Measurements from ENCODE around the gene RAPGEF2.

RAPGEF2 gene

GRCh38 chr4:159193046-159193620 lies 90.3 kb downstream of the RAPGEF2 start:
- 0 out of 2 replicates have a peak, but pooled peaks cover under 1% of the 10 kb centered on the region for H3K4me1 ChIP-seq (ENCODE audit: control insufficient read depth, insufficient read depth, low read length)
- no peak overlapping the region for H3K27ac ChIP-seq (ENCODE audit: extremely low read depth, low read depth, low read length)
- H3K9me3 ChIP-seq (ENCODE audit: control insufficient read depth, insufficient read depth, low read depth, low read length), result no peaks in the 10 kb centered on the region
- CTCF ChIA-PET, result interaction anchor here (0.6 to 1.4 kb wide), 3 partner anchors 10 to 331 kb away, joined by 3 to 4 read pairs (median 4); no protein-coding TSS in a partner anchor
- POLR2A ChIA-PET, result no interaction called here
- no peaks in the 10 kb centered on the region; a peak in 1 of 3 replicates for H3K36me3 ChIP-seq (ENCODE audit: control insufficient read depth in 2 of 2, insufficient read depth in 1 of 2, low read length in 2 of 2)
- TF ChIP-seq, protein P1, sequence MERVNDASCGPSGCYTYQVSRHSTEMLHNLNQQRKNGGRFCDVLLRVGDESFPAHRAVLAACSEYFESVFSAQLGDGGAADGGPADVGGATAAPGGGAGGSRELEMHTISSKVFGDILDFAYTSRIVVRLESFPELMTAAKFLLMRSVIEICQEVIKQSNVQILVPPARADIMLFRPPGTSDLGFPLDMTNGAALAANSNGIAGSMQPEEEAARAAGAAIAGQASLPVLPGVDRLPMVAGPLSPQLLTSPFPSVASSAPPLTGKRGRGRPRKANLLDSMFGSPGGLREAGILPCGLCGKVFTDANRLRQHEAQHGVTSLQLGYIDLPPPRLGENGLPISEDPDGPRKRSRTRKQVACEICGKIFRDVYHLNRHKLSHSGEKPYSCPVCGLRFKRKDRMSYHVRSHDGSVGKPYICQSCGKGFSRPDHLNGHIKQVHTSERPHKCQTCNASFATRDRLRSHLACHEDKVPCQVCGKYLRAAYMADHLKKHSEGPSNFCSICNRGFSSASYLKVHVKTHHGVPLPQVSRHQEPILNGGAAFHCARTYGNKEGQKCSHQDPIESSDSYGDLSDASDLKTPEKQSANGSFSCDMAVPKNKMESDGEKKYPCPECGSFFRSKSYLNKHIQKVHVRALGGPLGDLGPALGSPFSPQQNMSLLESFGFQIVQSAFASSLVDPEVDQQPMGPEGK (tag by site-specific recombination; IDR thresholded peaks at IDR 0.05), result no peak
- TF ChIP-seq KLF10 (tag by site-specific recombination; IDR thresholded peaks at IDR 0.05) (no peak), ZNF311 (tag by site-specific recombination; IDR thresholded peaks at IDR 0.05; ENCODE audit: borderline replicate concordance) (no peak), SP2 (tag by site-specific recombination; IDR thresholded peaks at IDR 0.05) (no peak), HOXA7 (CRISPR knock-in tag; IDR thresholded peaks at IDR 0.05; ENCODE audit: borderline replicate concordance) (no peak), ZNF394 (tag by site-specific recombination; IDR thresholded peaks at IDR 0.05; ENCODE audit: borderline replicate concordance) (no peak), CTCF (tag by site-specific recombination; IDR thresholded peaks at IDR 0.05) (no peak), ZNF214 (tag by site-specific recombination; IDR thresholded peaks at IDR 0.05; ENCODE audit: borderline replicate concordance) (no peak), ZNF707 (tag by site-specific recombination; IDR thresholded peaks at IDR 0.05) (no peak)
- TF ChIP-seq, protein P2, sequence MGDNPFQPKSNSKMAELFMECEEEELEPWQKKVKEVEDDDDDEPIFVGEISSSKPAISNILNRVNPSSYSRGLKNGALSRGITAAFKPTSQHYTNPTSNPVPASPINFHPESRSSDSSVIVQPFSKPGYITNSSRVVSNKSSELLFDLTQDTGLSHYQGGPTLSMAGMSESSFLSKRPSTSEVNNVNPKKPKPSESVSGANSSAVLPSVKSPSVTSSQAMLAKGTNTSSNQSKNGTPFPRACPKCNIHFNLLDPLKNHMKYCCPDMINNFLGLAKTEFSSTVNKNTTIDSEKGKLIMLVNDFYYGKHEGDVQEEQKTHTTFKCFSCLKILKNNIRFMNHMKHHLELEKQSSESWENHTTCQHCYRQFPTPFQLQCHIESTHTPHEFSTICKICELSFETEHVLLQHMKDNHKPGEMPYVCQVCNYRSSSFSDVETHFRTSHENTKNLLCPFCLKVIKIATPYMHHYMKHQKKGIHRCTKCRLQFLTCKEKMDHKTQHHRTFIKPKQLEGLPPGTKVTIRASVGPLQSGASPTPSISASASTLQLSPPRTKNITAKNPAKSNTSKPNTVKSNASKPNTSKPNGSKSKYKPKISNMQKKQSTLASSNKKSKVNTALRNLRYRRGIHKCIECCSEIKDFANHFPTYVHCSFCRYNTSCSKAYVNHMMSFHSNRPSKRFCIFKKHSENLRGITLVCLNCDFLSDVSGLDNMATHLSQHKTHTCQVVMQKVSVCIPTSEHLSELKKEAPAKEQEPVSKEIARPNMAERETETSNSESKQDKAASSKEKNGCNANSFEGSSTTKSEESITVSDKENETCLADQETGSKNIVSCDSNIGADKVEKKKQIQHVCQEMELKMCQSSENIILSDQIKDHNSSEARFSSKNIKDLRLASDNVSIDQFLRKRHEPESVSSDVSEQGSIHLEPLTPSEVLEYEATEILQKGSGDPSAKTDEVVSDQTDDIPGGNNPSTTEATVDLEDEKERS (tag by site-specific recombination; IDR thresholded peaks at IDR 0.05), result no peak
- H3K4me3 ChIP-seq (ENCODE audit: low read depth, low read length), result no peak overlapping the region

DNA sequence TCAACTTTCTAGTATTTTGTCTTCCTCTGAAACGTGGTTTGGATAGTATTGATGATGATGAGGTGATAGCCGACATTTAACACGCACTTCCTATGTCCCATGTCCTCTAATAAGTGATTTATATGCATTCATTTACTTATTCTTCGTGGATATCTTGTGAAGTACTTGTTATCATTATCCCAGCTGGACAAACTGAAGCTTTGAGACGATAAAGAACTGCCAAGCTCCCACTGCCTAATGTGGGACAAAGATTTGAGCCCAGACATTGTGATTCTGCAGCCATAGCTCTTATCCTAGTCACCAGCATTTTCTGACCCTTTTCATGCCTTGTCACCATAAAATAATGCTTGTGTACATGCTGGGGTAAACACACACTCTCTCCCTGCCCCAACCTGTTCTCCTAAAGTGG lies 92.5 kb downstream of the RAPGEF2 start:
- CTCF ChIA-PET, result interaction anchor here (0.8 to 1.6 kb wide), 2 partner anchors 8 to 335 kb away, joined by 3 to 7 read pairs; no protein-coding TSS in a partner anchor
- TF ChIP-seq ZNF416 (tag by site-specific recombination; IDR thresholded peaks at IDR 0.05), result no peak
- TF ChIP-seq ZBTB21 (tag by site-specific recombination; IDR thresholded peaks at IDR 0.05), result no peak
- TF ChIP-seq ZNF274 (IDR thresholded peaks at IDR 0.05; ENCODE audit: low read length), result no peak
- no peak for TF ChIP-seq ZNF274 (tag by site-specific recombination; IDR thresholded peaks at IDR 0.05; ENCODE audit: borderline replicate concordance)
- TF ChIP-seq ZNF549 (tag by site-specific recombination; IDR thresholded peaks at IDR 0.05), result no peak
- TF ChIP-seq BCL11B (tag by site-specific recombination; IDR thresholded peaks at IDR 0.05; ENCODE audit: low read depth), result no peak
- TF ChIP-seq MYNN (tag by site-specific recombination; IDR thresholded peaks at IDR 0.05; ENCODE audit: borderline replicate concordance), result no peak
- TF ChIP-seq ZNF747 (tag by site-specific recombination; IDR thresholded peaks at IDR 0.05), result no peak
- TF ChIP-seq ZSCAN5A (tag by site-specific recombination; IDR thresholded peaks at IDR 0.05), result no peak
- TF ChIP-seq ZNF266 (tag by site-specific recombination; IDR thresholded peaks at IDR 0.05; ENCODE audit: low read depth), result no peak
- H3K4me3 ChIP-seq (ENCODE audit: low read depth, low read length), result no peak overlapping the region
- H3K4me1 ChIP-seq (ENCODE audit: control insufficient read depth, insufficient read depth, low read length), result no peaks in the 10 kb centered on the region
- H3K9me3 ChIP-seq (ENCODE audit: control insufficient read depth, insufficient read depth, low read depth, low read length), result no peaks in the 10 kb centered on the region
- POLR2A ChIA-PET, result interaction anchor here (0.6 kb wide), 1 partner anchor 922 kb away, joined by 5 read pairs; no protein-coding TSS in a partner anchor
- no peaks in the 10 kb centered on the region for H3K36me3 ChIP-seq (ENCODE audit: control insufficient read depth in 2 of 2, insufficient read depth in 1 of 2, low read length in 2 of 2)
- no peak overlapping the region for H3K27ac ChIP-seq (ENCODE audit: extremely low read depth, low read depth, low read length)

Measured in HEK293 (cell line).